Measurements from ENCODE around the gene EXOC7.
A peak's percentile ranks its signal among the peaks of the same experiment; 100 is the strongest.
"Not testable (repeated sequence)": the region's sequence is repeated elsewhere in the genome, so short reads cannot be mapped to it uniquely, and the experiment has no call there.

EXOC7 gene

DNA sequence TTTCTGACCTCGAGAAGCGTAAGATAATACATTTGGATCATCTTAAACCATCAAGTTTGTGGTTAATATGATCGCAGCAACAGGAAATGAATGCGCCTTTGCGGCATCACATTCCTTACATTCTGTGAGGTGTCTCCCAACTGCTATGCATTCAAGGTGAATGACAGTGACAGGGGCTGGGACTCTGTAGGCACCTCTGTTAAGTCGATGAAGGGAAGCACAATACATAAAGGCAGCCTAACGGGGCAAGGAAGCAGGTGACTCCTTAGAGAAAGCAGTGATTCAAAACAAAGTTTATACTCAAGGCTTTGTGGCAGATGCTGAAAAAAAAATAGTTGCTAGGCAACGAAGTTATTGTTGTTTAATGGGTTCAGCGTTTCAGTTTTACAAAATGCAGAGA, 54.9 kb downstream of the EXOC7 start:
- no peaks in the 10 kb centered on the region for H3K9me3 ChIP-seq (replicated peaks in 1 of 11)
- peaks cover 7 to 63% (median 35%) of the 10 kb centered on the region in 11 experiments; a peak in 16 of 22 replicates for H4K20me1 ChIP-seq
- H3K4me2 ChIP-seq, result peak overlapping the region in 5 of 11 experiments; percentile 23 to 60 (median 40); a peak in 9 of 22 replicates
- no peaks in the 10 kb centered on the region for H3K27me3 ChIP-seq
- H3K4me3 ChIP-seq, result no peak overlapping the region
- H3K9ac ChIP-seq, result peak overlapping the region in 1 of 11 experiments; percentile 24; a peak in 1 of 22 replicates
- no peak overlapping the region; a peak in 1 of 22 replicates for H3K27ac ChIP-seq
- H3K36me3 ChIP-seq, result peaks cover 96 to 100% (median 98%) of the 10 kb centered on the region in 11 experiments
- peaks cover 0 to 45% (median 20%) of the 10 kb centered on the region in 10 experiments; a peak in 12 of 20 replicates for H3K4me1 ChIP-seq
- TF ChIP-seq Cebpa-rat (IDR thresholded peaks at IDR 0.05), result no peak

DNA sequence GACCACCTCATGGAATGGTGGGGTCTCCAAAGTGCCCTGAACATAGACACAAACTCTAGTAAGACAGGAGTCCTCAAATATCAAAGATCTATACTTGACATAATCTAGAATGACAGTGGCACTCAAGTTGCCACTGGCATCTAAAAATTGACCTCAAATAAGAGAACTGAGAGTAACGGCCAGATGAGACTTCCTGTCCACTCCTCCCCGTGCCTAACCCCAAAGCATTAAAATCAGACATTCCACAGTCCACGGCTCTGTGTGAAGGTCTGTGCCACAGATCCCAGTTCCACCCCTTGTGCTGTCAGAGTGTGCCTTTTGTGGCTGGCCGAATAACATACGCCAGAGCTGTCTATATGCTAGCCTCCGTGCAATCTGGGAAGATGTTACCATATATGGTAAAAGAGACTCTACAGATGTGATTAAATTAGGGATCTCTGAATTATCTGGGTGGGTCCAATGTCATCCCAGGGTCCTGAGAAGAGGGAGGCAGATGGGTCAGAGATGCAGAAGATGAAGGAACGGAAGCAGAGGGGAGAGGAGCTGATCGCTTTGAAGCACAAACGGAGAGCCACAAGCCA, 55.5 kb downstream of the EXOC7 start:
- Histone ChIP-seq H4K20me1 (peaks cover 7 to 64% (median 35%) of the 10 kb centered on the region in 11 experiments; a peak in 16 of 22 replicates), H3K36me3 (peaks cover 96 to 100% (median 98%) of the 10 kb centered on the region in 11 experiments), H3K4me2 (peak overlapping the region in 5 of 11 experiments; percentile 23 to 60 (median 40); a peak in 10 of 22 replicates), H3K9me3 (replicated peaks in 1 of 11) (no peaks in the 10 kb centered on the region), H3K4me3 (no peak overlapping the region), H3K27me3 (no peaks in the 10 kb centered on the region), H3K4me1 (peaks cover 0 to 39% (median 17%) of the 10 kb centered on the region in 10 experiments; a peak in 12 of 20 replicates), H3K27ac (no peak overlapping the region), H3K9ac (peak overlapping the region in 1 of 11 experiments; percentile 24; a peak in 2 of 22 replicates)
- TF ChIP-seq Cebpa-rat (IDR thresholded peaks at IDR 0.05), result no peak

GRCh38 chr17:76046064-76046463, 57.5 kb downstream of the EXOC7 start:
- Histone ChIP-seq H3K9me3 (replicated peaks in 1 of 11) (no peaks in the 10 kb centered on the region), H3K9ac (no peak overlapping the region), H4K20me1 (peaks cover 2 to 64% (median 28%) of the 10 kb centered on the region in 11 experiments; a peak in 15 of 22 replicates), H3K4me2 (no peak overlapping the region), H3K27me3 (no peaks in the 10 kb centered on the region), H3K4me3 (no peak overlapping the region), H3K4me1 (peaks cover 0 to 37% (median 17%) of the 10 kb centered on the region in 10 experiments; a peak in 12 of 20 replicates), H3K36me3 (peaks cover 99 to 100% (median 100%) of the 10 kb centered on the region in 11 experiments), H3K27ac (no peak overlapping the region)
- no peak for TF ChIP-seq Cebpa-rat (IDR thresholded peaks at IDR 0.05)

DNA sequence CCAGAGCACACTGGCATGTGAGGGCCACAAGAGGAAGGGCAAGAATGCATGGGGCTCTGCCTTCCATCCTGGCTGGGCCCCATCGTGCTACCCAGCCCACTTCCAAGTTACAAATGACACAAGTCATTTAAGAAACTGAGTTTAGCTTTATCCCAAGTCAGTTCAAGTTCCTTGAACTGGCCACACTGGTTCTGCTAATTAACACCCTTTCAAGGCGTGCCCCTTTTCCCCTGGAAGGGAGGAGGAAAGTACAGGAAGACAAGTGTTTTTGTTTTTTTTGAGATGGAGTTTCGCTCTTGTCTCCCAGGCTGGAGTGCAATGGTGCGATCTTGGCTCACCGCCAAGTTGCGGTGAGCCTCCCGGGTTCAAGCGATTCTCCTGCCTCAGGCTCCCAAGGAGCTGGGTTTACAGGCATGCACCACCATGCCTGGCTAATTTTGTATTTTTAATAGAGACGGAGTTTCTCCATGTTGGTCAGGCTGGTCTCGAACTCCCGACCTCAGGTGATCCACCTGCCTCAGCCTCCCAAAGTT, 59.0 kb downstream of the EXOC7 start:
- H3K4me2 ChIP-seq; H3K9ac ChIP-seq; H3K27ac ChIP-seq; H3K27me3 ChIP-seq; H3K9me3 ChIP-seq (replicated peaks in 1 of 11); H3K4me3 ChIP-seq: not testable (repeated sequence)
- peaks cover 0 to 57% (median 15%) of the 10 kb centered on the region in 11 experiments; a peak in 12 of 22 replicates for H4K20me1 ChIP-seq
- H3K36me3 ChIP-seq, result peaks cover 99 to 100% (median 100%) of the 10 kb centered on the region in 11 experiments
- H3K4me1 ChIP-seq, result peaks cover 0 to 22% (median 15%) of the 10 kb centered on the region in 10 experiments; a peak in 12 of 20 replicates

- H3K36me3 ChIP-seq, result peaks cover 98 to 100% (median 100%) of the 10 kb centered on the region in 11 experiments
- peaks cover 0 to 48% (median 5%) of the 10 kb centered on the region in 11 experiments; a peak in 8 of 22 replicates for H4K20me1 ChIP-seq
- not testable (repeated sequence) for H3K27me3 ChIP-seq; H3K4me3 ChIP-seq; H3K27ac ChIP-seq; H3K9ac ChIP-seq; H3K4me2 ChIP-seq; H3K9me3 ChIP-seq (replicated peaks in 1 of 11)
- H3K4me1 ChIP-seq, result peaks cover 2 to 16% (median 7%) of the 10 kb centered on the region in 10 experiments
Measured at GRCh38 chr17:76042868-76043267, 60.7 kb downstream of the EXOC7 start.

DNA sequence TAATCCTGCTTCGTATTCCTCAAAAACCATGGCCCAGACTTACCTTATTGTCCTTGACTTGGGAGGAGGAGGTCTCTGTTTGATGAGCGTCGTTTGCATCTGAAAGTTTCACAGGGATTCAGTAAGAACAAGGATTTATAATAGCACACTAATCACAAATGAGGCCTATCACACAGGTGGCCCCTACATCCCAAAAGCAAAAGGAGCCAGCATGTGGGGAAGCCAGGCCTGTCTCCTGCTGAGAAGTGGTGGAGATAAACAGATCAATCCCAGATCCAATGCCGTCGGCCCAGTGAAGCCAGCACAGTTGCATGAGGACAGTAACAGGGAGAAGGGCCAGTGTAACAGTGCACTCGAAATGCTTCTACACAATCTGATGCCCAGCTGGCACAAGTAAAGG, 63.2 kb downstream of the EXOC7 start:
- Histone ChIP-seq H3K4me2 (no peak overlapping the region), H3K4me3 (no peak overlapping the region), H3K27me3 (no peaks in the 10 kb centered on the region), H3K27ac (no peak overlapping the region), H4K20me1 (peaks cover 0 to 46% (median 0%) of the 10 kb centered on the region in 11 experiments; a peak in 6 of 22 replicates), H3K9me3 (replicated peaks in 1 of 11) (no peaks in the 10 kb centered on the region), H3K4me1 (peaks cover 0 to 31% (median 23%) of the 10 kb centered on the region in 10 experiments; a peak in 16 of 20 replicates), H3K9ac (no peak overlapping the region), H3K36me3 (peaks cover 73 to 93% (median 76%) of the 10 kb centered on the region in 11 experiments)
- TF ChIP-seq Cebpa-rat (IDR thresholded peaks at IDR 0.05), result no peak

- H3K4me1 ChIP-seq, result peaks cover 0 to 31% (median 23%) of the 10 kb centered on the region in 10 experiments; a peak in 16 of 20 replicates
- no peak overlapping the region for H3K4me3 ChIP-seq
- H3K27me3 ChIP-seq, result no peaks in the 10 kb centered on the region
- no peak overlapping the region for H3K4me2 ChIP-seq
- no peak for TF ChIP-seq Cebpa-rat (IDR thresholded peaks at IDR 0.05)
- H4K20me1 ChIP-seq, result peaks cover 0 to 40% (median 0%) of the 10 kb centered on the region in 11 experiments; a peak in 6 of 22 replicates
- H3K9me3 ChIP-seq (replicated peaks in 1 of 11), result no peaks in the 10 kb centered on the region
- H3K27ac ChIP-seq, result peak overlapping the region in 2 of 11 experiments; percentile 22 to 50; a peak in 4 of 22 replicates
- peak overlapping the region in 1 of 11 experiments; percentile 3; a peak in 1 of 22 replicates for H3K9ac ChIP-seq
- peaks cover 61 to 81% (median 63%) of the 10 kb centered on the region in 11 experiments for H3K36me3 ChIP-seq
Measured at GRCh38 chr17:76039121-76039520, 64.5 kb downstream of the EXOC7 start.

DNA sequence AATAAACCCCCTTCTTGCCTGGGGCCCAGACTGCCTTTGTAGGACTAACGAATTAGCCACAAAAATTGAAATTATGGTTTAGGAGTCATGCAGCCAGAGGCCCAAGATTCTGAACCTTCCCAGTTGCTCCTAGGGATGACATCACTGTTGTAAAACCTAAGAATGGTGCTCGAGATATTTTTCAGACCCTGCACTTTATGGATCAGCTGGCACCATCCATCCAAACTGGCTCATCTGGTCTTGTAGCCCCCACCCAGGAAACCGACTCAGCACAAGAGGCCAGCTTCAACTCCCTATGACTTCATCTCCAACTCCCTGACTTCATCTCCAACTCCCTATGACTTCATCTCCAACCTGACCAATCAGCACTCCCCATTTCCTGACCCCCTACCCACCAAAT, 65.5 kb downstream of the EXOC7 start:
- no peak for TF ChIP-seq Cebpa-rat (IDR thresholded peaks at IDR 0.05)
- Histone ChIP-seq H3K27ac (peak overlapping the region in 7 of 11 experiments; percentile 11 to 62 (median 40); a peak in 9 of 22 replicates), H3K4me3 (no peak overlapping the region), H3K9me3 (replicated peaks in 1 of 11) (peaks cover 0 to 3% (median 0%) of the 10 kb centered on the region in 11 experiments; a peak in 3 of 22 replicates), H3K27me3 (no peaks in the 10 kb centered on the region), H3K4me2 (peak overlapping the region in 9 of 11 experiments; percentile 18 to 77 (median 64); a peak in 17 of 22 replicates), H3K4me1 (peaks cover 0 to 31% (median 23%) of the 10 kb centered on the region in 10 experiments; a peak in 16 of 20 replicates), H3K9ac (peak overlapping the region in 6 of 11 experiments; percentile 11 to 56 (median 30); a peak in 7 of 22 replicates), H4K20me1 (peaks cover 0 to 33% (median 0%) of the 10 kb centered on the region in 11 experiments; a peak in 6 of 22 replicates), H3K36me3 (peaks cover 50 to 70% (median 53%) of the 10 kb centered on the region in 11 experiments)

All from BLaER1 treated with 17β-estradiol and CSF1 and Interleukin-3, amounts not matched to agents 10 nM and 100 nM (cell line).